ENCODE results near the gene RIN2.
"Not testable (repeated sequence)": the region's sequence is repeated elsewhere in the genome, so short reads cannot be mapped to it uniquely, and the experiment has no call there.

The RIN2 gene

GRCh38 chr20:19740512-19740911 is 17.5 kb upstream of the RIN2 start:
- no peak for DNase-seq

DNA sequence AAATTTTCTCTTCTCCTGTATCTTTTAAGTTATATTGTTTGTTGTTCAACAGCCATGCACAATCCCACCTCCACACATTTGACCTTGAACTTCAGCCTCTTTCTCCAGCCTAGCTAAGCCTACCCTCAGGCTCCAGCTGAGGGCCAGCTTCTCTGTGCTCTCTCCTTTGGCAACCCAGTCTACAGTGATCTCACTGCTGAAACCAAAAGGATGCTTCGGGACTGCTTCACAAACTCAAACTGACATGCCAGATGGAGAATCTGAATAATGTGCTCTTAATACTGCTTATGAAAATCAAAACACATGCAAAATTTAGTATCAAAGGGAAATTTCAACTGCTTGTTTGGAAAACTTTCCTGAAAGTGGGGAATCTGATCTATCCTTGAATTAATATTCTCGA is 16.1 kb upstream of the RIN2 start:
- DNase-seq: no peak

DNA sequence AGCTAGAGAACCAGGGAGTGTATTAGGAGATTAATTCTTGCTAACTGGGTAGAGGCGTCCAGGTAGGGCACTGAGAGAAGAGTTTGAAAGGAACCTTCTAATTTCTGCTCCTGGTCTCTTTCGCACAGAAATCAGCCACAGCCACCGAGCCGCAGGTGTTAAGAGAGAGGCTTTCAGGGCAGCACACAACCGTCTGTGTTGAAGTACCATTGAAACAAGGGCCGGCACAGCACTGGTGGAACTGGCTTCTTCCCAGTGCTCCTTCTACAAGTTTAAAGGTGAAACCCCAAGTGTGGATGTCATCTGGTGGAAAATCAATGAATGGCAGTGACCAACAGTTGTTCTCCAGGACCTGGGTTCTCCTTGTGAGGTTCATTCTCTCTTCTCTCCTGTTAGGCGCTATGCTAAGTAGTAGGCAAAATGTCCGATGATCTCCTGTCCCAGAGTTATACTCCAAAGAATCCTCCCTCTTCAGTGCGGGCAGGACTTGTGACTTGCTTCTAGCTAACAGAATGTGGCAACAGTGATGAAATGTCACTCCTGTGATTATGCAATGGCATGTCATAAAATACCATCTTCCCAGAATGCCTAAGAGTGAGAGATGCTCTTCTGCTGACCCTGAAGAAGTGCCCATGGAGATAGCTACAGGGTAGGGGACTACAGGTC is 15.0 kb upstream of the RIN2 start:
- DNase-seq: no peak

DNA sequence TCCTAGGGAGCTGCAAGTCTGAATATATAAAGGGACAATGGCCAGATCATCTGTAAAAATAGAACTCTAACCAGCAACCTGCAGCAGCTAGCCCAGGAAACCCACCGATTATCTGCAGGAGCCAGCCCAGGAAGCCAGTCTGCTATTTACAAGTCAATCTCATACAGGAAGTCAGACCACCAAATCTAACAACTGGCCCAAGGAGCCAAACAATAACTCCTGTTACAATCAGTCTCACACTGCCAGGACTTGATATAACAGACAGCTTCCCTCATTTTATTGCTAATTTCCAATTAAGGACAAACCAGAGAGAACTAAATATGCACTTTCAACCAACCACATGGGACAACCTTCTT is 14.4 kb upstream of the RIN2 start:
- DNase-seq: no peak

GRCh38 chr20:19745106-19745505 is 13.0 kb upstream of the RIN2 start:
- DNase-seq: no peak

DNA sequence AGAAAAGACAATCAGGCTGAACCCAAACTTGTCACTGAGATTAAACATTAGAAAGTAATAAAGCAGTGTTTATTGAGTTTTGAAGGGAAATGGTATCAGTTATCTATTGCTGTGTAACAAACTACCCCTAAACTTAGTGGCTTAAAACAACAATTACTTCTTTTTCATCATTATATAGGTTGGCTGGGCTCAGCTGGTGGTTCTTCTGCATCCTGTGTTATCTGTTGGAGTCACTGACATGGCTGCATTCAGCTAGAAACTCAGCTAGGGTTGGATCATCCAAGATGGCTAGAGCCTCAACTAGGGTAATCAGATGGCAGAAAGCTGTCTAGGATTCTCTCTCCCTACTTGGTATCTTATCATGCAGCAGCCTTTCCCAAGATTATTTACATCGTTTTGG is 12.5 kb upstream of the RIN2 start:
- no peak for DNase-seq

DNA sequence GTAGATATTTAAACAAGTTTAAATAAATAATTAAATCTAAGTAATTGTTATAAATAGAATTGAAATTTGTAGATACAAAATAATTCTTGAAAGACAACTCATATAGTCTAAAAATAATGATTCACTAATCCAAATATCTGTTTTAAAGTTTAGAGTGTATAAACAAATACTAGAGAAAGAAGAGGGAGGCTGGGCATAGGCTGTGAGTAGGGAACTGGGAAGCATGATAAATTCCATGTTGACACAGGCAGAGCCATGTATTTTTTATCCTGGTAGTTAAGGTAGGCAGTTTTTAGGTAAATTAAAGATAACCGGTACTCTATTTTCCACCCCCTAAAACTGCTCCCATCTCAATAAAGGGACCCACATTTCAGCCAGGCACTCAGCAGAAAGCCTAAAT is 11.7 kb upstream of the RIN2 start:
- DNase-seq: no peak

DNA sequence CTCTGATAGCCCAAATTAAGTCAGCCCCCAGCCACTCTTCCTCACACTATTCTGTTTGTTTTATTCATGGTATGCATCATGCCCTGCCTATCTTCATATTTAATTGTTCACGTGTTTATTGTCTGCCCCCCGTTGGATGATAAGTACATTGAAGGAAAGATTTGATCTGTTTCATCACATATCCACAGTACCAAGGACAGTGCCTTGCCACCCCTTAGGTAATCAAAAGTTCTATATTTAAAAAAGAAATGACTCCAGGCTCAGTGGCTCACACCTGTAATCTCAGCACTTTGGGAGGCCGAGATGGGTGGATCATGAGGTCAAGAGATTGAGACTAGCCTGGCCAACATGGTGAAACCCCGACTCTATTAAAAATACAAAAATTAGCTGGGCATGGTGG is 10.2 kb upstream of the RIN2 start:
- DNase-seq: no peak

- no peak for DNase-seq
Measured at GRCh38 chr20:19748681-19749080, 9.4 kb upstream of the RIN2 start.

GRCh38 chr20:19749618-19750071 is 8.4 kb upstream of the RIN2 start:
- DNase-seq: no peak

DNA sequence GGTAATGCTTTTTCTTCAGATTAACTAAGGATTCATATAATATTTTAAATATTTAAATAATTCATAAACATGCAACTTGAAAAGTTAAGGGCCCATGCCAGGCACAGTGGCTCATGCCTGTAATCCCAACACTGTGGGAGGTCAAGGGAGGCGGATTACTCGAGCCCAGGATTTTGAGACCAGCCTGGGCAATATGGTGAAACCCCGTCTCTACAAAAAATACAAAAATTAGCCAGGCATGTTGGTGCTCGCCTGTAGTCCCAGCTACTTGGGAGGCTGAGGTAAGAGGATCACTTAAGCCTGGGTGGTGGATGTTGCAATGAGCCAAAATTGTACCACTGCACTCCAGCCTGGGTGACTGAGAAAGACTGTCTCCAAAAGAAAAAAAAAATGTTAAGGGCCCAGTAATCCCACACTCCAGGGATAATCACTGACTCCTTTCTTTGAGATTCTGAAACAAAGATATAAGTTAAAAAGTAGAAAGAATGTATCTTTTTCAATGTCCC is 7.9 kb upstream of the RIN2 start:
- DNase-seq: no peak

- DNase-seq: no peak
Measured at GRCh38 chr20:19750907-19751636, 7.0 kb upstream of the RIN2 start.

DNA sequence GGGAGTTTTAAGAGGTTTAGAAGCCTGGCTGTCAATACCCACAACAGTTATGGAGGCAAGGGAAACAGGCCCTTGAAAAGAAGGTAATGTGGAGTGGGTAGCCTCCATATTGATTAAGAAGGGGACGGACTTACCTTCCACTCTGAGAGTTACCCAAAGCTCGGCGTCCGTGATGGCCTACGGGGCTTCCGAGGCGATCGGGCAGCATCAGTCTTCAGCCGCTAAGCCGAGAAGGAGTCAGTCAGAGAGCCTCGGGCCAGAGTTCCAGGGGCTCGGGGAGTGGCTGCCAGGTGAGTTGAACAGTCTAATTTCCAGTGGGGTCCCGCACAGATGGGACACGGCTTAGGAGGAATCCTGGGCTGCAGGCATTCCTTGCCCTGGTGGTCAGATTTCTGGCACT is 3.9 kb upstream of the RIN2 start:
- not testable (repeated sequence) for DNase-seq

- DNase-seq: peak; percentile 77
Measured at GRCh38 chr20:19756761-19757486, 1.1 kb upstream of the RIN2 start.

DNA sequence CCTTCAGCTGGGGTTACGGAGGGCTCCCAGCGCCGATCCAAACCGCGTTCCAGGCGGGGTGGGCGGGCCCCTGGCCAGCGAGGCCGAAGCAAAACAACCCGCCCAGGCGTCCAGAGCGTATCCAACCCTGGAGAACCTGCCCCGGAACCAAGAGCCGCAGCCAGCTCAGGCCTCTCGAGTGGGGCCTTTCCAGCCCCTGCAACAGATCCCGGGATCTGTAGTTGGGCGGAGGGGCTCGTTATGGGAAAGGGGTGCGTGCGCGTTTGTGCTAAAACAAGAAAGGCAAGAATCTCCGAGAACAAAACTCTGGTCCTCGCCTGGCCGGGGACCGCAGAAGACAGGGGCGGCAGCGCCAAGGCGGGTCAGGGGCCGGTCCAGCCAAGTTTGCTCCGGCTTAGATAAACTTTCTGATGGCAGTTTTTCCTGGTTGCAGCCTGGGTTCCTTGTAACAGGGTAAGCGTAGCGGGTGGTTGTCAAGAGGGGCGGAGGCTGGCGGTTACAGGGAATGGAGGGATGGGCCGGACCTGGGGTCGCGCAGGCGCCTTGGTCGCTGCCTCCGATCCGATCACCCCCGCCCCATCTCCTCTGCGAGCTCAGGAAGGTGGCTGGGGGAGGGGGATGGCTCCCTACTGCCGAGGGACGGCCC is 448 bp upstream of the RIN2 start:
- peak; percentile 97 for DNase-seq

DNA sequence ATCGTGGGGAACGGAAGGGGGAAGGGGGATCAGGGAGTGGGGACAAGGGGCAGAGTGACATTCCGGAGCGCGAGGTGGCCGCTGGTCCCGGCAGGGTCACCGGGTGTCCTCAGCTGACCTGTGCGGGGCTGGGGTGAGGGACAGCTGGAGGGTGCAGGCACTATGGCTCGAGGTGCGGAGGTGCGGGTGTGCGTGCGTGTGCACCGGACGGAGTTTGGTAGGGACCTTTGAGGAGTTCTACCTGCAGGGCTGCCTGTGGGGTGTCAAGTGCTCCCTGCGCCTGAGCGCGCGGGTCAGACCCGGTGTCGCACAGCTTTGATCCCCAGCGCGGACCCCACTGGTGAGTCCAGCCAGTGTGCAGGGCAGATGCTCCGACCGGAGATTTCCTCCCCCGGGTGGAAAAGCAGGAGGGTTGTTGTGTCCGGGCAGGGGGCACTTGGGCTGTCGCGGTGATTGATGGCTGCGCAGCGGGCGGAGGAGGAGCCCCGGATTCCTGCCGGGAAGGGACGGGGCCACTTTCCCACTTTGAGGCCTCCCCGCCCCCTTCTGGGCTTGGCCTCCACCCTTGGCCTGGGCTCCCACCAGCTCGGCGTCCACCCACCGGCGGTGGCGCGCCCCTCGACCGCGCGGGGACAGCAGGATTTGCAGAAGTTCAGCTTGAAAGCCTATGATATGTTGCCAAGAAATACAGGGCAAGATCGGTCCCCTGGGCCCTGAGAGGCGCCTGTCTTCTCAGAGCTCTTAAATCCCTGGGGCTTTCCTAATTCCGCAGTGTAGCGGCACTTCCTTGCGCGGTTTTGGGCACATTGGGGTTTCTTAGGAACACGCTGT is 658 bp downstream of the RIN2 start:
- DNase-seq: no peak

GRCh38 chr20:19760371-19760721 is 2.3 kb downstream of the RIN2 start:
- DNase-seq: no peak

DNA sequence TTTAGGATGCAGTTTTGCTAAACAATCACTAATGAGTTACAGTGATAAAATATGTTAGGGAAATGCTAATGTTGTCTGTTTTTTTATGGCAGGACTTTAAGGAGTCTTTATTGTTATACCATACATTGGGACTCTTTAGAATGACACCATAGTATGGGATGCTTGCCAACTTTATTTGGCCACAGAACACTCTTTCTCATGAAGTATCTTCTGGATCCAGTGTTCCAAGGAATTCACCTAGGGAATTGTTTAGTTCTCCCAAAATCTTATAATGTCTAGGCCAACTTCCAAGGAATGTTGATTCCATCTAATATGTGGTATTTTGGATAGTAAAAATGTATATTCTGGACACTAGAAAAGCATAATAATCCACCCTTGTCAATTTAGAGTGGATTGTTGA is 3.3 kb downstream of the RIN2 start:
- no peak for DNase-seq

- DNase-seq: no peak
Measured at GRCh38 chr20:19761841-19762240, 3.8 kb downstream of the RIN2 start.

DNA sequence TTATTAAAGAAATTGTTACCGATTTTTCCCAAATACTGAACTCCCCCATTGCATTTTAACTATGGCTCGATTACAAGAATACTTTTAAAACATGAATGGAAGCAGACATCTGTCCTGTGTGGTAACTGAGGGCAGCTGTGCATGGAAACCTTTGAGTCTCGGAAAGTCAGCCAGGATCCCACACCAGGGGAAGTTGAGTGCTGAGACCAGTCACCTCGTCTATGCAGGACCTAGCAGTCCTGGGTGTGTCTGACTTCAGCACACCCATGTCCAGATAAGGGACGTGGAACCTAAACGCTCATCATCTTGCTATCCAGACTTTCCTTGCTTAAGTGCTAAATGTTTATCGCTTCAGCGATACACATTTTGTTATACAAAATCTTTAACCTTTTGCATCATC is 6.1 kb downstream of the RIN2 start:
- DNase-seq: no peak

- no peak for DNase-seq
Measured at GRCh38 chr20:19765266-19765665, 7.2 kb downstream of the RIN2 start.

GRCh38 chr20:19765913-19766312 is 7.9 kb downstream of the RIN2 start:
- no peak for DNase-seq

GRCh38 chr20:19767070-19767469 is 9.0 kb downstream of the RIN2 start:
- DNase-seq: no peak

All from NCI-H146 (cell line).